OCI-LY1 (cell line): ENCODE data around the gene GIGYF1.

Source experiments
- EZH2 ChIP-seq: fragments of 200-600 bp; sonication (generic), shearing (Covaris generic); IDR thresholded peaks from 2 replicates; pipeline ENCODE4 v1.8.0; 2017; ENCODE audit warnings: borderline replicate concordance, mixed run types, mild to moderate bottlenecking, antibody characterized with exemption, low read length, moderate library complexity, mixed read lengths
- TF ChIP-seq, protein P1 (sequence below): fragments of 200-600 bp; sonication (generic), shearing (Covaris generic); IDR thresholded peaks from 2 replicates; pipeline ENCODE4 v1.5.1; 2017; ENCODE audit warnings: mild to moderate bottlenecking, antibody characterized with exemption, low read length, moderate library complexity, mixed read lengths

DNA sequence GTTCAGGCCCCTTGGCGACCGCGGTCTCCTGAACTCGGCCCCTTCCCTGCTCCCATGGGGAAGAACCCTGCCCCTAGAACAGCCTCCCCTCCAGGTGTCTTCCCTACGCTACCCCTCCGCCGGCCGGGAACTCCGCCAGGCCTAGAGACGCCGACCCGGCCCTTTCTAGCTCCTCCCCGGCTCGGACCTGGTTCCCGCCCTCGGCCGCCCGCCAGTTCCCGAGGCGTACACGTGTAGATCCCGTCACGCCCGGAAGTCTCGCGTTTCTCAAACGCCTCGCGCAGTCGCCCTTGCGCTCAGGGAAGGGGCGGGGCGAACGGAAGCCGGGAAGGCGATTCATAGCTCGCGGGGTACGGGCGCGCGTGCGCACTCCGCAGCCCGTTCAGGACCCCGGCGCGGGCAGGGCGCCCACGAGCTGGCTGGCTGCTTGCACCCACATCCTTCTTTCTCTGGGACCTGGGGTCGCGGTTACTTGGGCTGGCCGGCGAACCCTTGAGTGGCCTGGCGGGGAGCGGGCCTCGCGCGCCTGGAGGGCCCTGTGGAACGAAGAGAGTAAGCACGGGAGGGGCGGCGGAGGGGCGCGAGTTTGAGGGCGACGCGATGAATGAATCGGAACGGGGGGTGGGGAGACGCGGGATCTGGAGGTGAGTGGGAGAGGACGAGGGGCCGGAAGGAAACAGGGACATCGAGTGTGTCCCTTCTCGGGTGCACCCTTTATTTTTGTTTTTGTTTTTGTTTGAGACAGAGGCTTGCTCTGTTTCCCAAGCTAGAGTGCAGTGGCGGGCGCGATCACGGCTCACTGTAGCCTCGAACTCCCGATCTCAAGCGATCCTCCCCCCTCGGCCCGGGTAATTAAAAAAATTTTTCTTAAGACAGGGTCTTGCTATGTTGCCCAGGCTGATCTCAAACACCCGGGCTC is 12.0 kb upstream of the GIGYF1 start, which contains the start of gene POP7:
- TF ChIP-seq, protein P1, sequence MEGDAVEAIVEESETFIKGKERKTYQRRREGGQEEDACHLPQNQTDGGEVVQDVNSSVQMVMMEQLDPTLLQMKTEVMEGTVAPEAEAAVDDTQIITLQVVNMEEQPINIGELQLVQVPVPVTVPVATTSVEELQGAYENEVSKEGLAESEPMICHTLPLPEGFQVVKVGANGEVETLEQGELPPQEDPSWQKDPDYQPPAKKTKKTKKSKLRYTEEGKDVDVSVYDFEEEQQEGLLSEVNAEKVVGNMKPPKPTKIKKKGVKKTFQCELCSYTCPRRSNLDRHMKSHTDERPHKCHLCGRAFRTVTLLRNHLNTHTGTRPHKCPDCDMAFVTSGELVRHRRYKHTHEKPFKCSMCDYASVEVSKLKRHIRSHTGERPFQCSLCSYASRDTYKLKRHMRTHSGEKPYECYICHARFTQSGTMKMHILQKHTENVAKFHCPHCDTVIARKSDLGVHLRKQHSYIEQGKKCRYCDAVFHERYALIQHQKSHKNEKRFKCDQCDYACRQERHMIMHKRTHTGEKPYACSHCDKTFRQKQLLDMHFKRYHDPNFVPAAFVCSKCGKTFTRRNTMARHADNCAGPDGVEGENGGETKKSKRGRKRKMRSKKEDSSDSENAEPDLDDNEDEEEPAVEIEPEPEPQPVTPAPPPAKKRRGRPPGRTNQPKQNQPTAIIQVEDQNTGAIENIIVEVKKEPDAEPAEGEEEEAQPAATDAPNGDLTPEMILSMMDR = no peak
- TF ChIP-seq EZH2 = no peak
